HCT116 (cell line): ENCODE results near the gene SMIM14.
A peak's percentile ranks its signal among the peaks of the same experiment; 100 is the strongest.

Experiments
- CTCF ChIP-seq, 3 experiments: fragments of 200-600 bp in 1 of 3; sonication (generic) in 1 of 3; IDR thresholded peaks in 2 of 3; conservative IDR thresholded peaks in 1 of 3; 2 replicates each; pipeline ENCODE4 v1.5.1; 2012 to 2017; ENCODE audit warnings: low read depth in 2 of 3, low read length in 2 of 3, antibody characterized with exemption in 1 of 3, borderline replicate concordance in 1 of 3, control low read depth in 1 of 3, mild to moderate bottlenecking in 1 of 3, mixed read lengths in 1 of 3, mixed run types in 1 of 3, moderate library complexity in 1 of 3; ENCODE audit not compliant: insufficient read depth in 1 of 3
- EZH2 ChIP-seq: fragments of 200-600 bp; sonication (generic); IDR thresholded peaks from 2 replicates; pipeline ENCODE4 v1.6.1; 2017; ENCODE audit warnings: antibody characterized with exemption, mixed run types
- FOSL1 ChIP-seq: IDR thresholded peaks from 2 replicates; pipeline ENCODE4 v1.6.1; 2012; ENCODE audit warnings: low read depth
- JUND ChIP-seq: IDR thresholded peaks from 2 replicates; pipeline ENCODE4 v1.6.1; 2012
- MAX ChIP-seq: IDR thresholded peaks from 2 replicates; pipeline ENCODE4 v1.6.1; 2012
- POLR2A ChIP-seq: IDR thresholded peaks from 2 replicates; pipeline ENCODE4 v1.7.0; 2011; ENCODE audit warnings: borderline replicate concordance; ENCODE audit not compliant: insufficient read depth, insufficient read length; ENCODE audit errors: extremely low read depth
- POLR2AphosphoS5 ChIP-seq: IDR thresholded peaks from 2 replicates; pipeline ENCODE4 v1.6.1; 2011; ENCODE audit warnings: mild to moderate bottlenecking, low read depth, low read length, moderate library complexity
- SIN3A ChIP-seq: IDR thresholded peaks from 2 replicates; pipeline ENCODE4 v1.6.1; 2012; ENCODE audit warnings: low read depth
- ZBTB33 ChIP-seq: IDR thresholded peaks from 2 replicates; pipeline ENCODE4 v1.6.1; 2011; ENCODE audit warnings: mild to moderate bottlenecking, low read length, moderate library complexity; ENCODE audit not compliant: insufficient replicate concordance; ENCODE audit errors: extremely low read depth
- TF ChIP-seq, protein P1 (sequence below): IDR thresholded peaks from 2 replicates; pipeline ENCODE4 v1.6.1; 2012; ENCODE audit warnings: low read depth

GRCh38 chr4:39525822-39526690 is 112.6 kb downstream of the SMIM14 start:
- 0 out of 6 replicates have a peak, but pooled peaks of 1 of the 3 experiments have one; percentile 2 for TF ChIP-seq CTCF (IDR thresholded peaks at IDR 0.05 in 2 of 3, conservative IDR thresholded peaks at IDR 0.05 in 1 of 3; ENCODE audit: borderline replicate concordance in 1 of 3, insufficient read depth in 1 of 3, low read depth in 2 of 3, low read length in 2 of 3)
- no peak for TF ChIP-seq ZBTB33
- no peak for TF ChIP-seq MAX
- no peak for TF ChIP-seq POLR2A
- TF ChIP-seq JUND = no peak
- no peak for TF ChIP-seq FOSL1
- TF ChIP-seq EZH2 = no peak
- TF ChIP-seq SIN3A = no peak
- TF ChIP-seq, protein P1, sequence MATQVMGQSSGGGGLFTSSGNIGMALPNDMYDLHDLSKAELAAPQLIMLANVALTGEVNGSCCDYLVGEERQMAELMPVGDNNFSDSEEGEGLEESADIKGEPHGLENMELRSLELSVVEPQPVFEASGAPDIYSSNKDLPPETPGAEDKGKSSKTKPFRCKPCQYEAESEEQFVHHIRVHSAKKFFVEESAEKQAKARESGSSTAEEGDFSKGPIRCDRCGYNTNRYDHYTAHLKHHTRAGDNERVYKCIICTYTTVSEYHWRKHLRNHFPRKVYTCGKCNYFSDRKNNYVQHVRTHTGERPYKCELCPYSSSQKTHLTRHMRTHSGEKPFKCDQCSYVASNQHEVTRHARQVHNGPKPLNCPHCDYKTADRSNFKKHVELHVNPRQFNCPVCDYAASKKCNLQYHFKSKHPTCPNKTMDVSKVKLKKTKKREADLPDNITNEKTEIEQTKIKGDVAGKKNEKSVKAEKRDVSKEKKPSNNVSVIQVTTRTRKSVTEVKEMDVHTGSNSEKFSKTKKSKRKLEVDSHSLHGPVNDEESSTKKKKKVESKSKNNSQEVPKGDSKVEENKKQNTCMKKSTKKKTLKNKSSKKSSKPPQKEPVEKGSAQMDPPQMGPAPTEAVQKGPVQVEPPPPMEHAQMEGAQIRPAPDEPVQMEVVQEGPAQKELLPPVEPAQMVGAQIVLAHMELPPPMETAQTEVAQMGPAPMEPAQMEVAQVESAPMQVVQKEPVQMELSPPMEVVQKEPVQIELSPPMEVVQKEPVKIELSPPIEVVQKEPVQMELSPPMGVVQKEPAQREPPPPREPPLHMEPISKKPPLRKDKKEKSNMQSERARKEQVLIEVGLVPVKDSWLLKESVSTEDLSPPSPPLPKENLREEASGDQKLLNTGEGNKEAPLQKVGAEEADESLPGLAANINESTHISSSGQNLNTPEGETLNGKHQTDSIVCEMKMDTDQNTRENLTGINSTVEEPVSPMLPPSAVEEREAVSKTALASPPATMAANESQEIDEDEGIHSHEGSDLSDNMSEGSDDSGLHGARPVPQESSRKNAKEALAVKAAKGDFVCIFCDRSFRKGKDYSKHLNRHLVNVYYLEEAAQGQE = no peak
- TF ChIP-seq POLR2AphosphoS5 = no peak
